ENCODE results near the gene NUMB.
"Not testable (repeated sequence)": the region's sequence is repeated elsewhere in the genome, so short reads cannot be mapped to it uniquely, and the experiment has no call there.

Gene NUMB

DNA sequence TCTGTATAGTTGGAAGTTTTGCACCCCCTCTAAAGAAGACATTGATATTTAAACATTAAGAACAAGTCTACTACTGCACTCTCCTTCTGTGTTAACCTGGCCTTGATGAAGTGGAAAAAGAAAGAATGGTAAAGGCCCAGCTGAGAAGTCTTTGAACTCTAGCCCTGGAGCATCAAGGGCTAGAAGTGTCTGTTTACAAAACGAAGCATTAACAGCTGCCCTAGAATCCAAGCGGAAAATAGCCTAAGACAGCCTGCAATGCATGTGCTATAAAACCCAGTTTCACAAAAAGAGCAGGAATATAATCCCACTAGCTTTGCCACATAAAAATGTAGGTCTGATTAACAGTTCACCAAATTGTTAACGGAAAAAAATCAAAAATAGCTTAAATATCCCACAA, 60.5 kb downstream of the NUMB start:
- no peak for DNase-seq (ENCODE audit: low read depth)
- no peak overlapping the region for H3K4me3 ChIP-seq (ENCODE audit: low read length)
- TF ChIP-seq, protein P1, sequence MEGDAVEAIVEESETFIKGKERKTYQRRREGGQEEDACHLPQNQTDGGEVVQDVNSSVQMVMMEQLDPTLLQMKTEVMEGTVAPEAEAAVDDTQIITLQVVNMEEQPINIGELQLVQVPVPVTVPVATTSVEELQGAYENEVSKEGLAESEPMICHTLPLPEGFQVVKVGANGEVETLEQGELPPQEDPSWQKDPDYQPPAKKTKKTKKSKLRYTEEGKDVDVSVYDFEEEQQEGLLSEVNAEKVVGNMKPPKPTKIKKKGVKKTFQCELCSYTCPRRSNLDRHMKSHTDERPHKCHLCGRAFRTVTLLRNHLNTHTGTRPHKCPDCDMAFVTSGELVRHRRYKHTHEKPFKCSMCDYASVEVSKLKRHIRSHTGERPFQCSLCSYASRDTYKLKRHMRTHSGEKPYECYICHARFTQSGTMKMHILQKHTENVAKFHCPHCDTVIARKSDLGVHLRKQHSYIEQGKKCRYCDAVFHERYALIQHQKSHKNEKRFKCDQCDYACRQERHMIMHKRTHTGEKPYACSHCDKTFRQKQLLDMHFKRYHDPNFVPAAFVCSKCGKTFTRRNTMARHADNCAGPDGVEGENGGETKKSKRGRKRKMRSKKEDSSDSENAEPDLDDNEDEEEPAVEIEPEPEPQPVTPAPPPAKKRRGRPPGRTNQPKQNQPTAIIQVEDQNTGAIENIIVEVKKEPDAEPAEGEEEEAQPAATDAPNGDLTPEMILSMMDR (conservative IDR thresholded peaks at IDR 0.05; ENCODE audit: low read depth, low read length), result no peak

DNA sequence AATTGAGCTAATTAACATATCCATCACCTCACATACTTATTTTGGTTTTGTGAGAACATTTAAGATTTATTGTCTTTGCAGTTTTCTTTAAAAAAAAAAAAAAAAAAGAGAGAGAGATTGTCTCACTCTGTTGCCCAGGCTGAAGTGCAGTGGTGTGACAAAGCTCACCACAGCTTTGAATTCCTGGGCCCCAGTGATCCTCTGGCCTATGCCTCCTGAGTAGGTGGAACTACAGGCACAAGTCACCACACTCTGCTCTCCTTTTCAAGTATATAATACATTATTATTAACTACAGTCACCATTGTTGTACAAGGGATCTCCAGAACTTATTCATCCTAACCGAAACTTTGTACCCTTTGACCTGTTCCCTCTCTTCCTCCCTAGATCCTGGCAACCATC, 64.0 kb downstream of the NUMB start:
- H3K4me3 ChIP-seq (ENCODE audit: low read length), result no peak overlapping the region
- DNase-seq (ENCODE audit: low read depth), result no peak
- TF ChIP-seq, protein P1 (conservative IDR thresholded peaks at IDR 0.05; ENCODE audit: low read depth, low read length), result no peak

DNA sequence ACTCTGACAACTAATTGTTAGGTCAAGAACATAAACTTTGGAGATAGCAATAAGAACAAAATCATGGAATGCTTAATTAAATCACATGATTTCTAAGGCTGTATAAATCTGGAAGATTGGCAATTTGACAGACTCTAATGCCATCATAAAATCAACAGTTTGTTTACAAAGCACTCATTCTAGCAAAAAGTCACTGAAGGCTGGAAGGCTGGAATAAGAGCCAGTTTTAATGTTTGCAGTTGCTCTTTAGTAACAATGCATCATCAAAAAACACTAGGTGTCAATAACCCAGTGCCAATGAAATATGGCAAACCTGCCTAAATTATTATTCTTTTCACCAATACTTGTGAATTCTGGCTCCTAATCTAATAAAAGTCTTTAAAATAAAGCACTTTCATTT, 65.0 kb downstream of the NUMB start:
- TF ChIP-seq, protein P1 (conservative IDR thresholded peaks at IDR 0.05; ENCODE audit: low read depth, low read length), result no peak
- no peak overlapping the region for H3K4me3 ChIP-seq (ENCODE audit: low read length)
- DNase-seq (ENCODE audit: low read depth), result no peak

DNA sequence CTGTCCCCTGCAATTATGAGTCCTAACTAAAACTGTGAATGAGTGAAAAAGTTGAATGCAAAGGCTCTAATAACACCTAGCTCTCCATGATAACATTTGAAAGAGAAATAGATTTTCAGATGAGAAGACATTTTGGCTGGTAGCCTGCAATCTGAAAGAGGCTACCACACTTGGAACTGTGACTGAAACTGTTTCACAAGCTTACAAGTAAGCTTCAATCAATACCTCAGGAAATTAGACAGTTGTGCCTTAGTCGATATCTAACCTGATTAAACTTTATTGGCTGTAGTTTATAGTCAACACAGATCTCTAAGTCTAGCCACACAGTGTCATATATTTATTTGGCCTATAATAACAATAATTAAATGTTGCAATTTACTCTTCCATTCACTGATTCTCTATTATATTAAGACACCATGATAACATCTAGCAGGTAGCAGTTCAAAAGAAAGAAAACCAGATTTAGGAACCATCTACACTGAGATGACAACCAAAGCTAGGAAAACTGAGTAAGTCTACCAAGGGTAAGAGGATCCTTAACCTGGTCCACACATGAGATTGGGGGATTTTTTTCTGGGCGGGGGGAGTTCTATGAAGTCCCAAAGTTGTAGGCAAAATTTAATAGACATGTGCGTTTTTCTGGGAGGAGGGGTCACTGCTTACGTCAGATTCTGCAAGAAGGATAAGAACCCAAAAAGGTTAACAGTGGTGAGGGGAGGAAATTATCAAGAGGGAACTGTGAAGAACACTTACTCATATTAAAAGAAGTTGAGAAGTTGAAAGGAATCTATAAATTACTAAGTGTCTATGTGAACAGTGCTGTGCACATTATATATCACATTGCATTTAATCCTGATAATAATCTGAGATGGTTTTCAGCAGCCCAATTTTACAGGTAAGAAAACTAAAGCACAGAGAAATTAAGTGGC, 65.8 kb downstream of the NUMB start:
- TF ChIP-seq, protein P1 (conservative IDR thresholded peaks at IDR 0.05; ENCODE audit: low read depth, low read length), result no peak
- H3K4me3 ChIP-seq (ENCODE audit: low read length), result no peak overlapping the region
- DNase-seq (ENCODE audit: low read depth), result no peak

DNA sequence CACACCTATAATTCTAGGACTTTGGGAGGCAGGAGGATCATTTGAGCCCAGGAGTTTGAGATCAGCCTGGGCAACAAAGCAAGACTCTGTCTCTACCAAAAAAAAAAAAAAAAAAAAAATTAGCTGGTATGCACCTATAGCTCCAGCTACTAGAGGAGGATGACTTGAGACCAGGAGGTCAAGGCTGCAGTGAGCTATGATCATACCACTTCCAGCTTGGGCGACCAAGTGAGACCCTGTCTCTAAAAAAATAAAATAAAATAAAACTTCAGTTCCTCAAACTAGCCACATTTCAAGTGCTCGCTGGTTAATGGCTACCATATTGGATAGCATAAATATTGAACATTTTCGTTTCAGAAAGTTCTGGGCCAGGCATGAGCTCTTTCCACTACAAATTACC, 70.5 kb downstream of the NUMB start:
- H3K4me3 ChIP-seq (ENCODE audit: low read length); DNase-seq (ENCODE audit: low read depth): not testable (repeated sequence)

DNA sequence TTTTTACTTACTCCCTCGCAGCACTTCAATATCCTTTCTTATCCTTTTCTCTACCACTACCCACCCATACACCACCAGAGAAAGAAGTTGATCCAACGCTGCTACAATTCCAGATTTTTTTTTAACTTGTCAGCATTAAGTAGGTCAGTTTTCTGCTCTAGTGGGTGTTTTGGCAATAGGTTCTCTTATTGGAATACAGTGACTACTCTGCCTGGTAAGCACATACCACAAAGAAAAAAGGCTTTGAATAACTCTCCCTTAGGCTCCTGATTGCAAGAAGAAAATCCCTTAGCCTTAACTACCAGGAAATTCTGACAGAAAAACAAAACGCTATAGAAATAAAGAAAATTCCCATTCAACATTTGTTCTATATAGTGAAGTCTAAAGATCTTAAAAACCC, 72.0 kb downstream of the NUMB start:
- no peak for DNase-seq (ENCODE audit: low read depth)
- no peak overlapping the region for H3K4me3 ChIP-seq (ENCODE audit: low read length)
- TF ChIP-seq, protein P1 (conservative IDR thresholded peaks at IDR 0.05; ENCODE audit: low read depth, low read length), result no peak

DNA sequence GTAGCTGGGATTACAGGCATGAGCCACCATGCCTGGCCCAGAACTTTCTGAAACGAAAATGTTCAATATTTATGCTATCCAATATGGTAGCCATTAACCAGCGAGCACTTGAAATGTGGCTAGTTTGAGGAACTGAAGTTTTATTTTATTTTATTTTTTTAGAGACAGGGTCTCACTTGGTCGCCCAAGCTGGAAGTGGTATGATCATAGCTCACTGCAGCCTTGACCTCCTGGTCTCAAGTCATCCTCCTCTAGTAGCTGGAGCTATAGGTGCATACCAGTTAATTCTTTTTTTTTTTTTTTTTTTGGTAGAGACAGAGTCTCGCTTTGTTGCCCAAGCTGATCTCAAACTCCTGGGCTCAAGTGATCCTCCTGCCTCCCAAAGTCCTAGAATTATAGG, 73.3 kb downstream of the NUMB start:
- not testable (repeated sequence) for DNase-seq (ENCODE audit: low read depth); H3K4me3 ChIP-seq (ENCODE audit: low read length)

DNA sequence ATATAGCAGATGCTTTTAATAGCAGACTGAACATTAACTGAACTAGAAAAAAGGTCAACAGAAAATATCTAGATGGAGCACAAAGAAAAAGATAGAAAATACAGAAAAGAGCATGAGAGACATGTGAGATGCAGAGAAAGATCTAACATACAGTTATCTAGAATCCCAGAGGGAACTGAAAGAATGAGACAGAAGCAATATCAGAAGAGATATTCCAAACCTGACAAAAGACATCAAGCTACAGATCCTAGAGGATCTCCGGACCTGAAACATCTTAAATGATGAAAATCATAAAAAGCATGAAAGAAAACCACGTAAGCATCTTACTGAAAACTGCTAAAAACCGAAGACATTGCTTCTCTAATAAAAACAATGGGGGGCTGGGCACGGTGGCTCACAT, 75.0 kb downstream of the NUMB start:
- TF ChIP-seq, protein P1 (conservative IDR thresholded peaks at IDR 0.05; ENCODE audit: low read depth, low read length), result no peak
- no peak overlapping the region for H3K4me3 ChIP-seq (ENCODE audit: low read length)
- no peak for DNase-seq (ENCODE audit: low read depth)

All from retinal pigment epithelial cell (primary cell).